ENCODE data around the gene TBC1D20. TPM values are rescaled to one million over a fixed set of nuclear protein-coding genes. Genes with fewer than 3 reads are reported as not detected.

The TBC1D20 gene
- total RNA-seq, 1 experiment from 2014 or later: 24.2 TPM

DNA sequence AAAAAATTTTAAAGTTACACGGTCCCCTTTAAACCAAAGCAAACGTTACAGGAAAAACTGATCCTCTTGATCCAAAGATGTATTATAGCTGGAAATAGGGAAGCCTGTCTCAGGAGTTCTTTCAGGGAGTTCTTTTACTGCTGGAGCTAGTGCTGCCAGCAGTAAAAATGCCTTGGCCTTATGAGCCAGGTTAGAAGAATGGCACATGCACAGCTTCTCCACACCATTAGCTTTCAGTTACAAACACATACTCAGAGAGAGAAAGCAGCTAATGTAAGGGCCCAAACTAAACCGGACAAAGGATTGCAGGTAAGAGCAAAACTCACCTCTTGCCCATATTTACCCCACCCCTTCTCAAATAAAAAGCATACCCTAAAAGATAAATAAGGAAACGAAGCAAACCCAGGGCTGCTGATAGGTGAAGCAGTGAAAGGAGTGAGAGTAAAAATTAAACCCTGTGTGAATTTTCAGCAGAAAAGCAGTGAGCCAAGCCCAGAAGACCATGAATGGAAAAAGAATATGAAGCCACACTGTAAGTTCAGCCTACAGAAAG is 19.0 kb downstream of the TBC1D20 start:
- DNase-seq (no peak), ATAC-seq (no peak)
- H3K36me3 ChIP-seq (ENCODE audit: low read depth, low read length): peaks cover 56% of the 10 kb centered on the region
- intact Hi-C loops (cut with micrococcal nuclease): no loop called here
- CTCF ChIA-PET: no interaction called here
- H3F3A ChIP-seq (ENCODE audit: low read length, unreplicated experiment): no peaks in the 10 kb centered on the region
- H3K9me2 ChIP-seq (replicated peaks; ENCODE audit: low read length): no peaks in the 10 kb centered on the region
- no peak for TF ChIP-seq CTCF (conservative IDR thresholded peaks at IDR 0.05; ENCODE audit: low read depth, low read length)
- no peak for TF ChIP-seq EZH2phosphoT487 (IDR thresholded peaks at IDR 0.05; ENCODE audit: borderline replicate concordance, low read length)
- no peak for TF ChIP-seq EZH2 (IDR thresholded peaks at IDR 0.05; ENCODE audit: low read length, unreplicated experiment)
- no peak overlapping the region for H3K4me3 ChIP-seq (ENCODE audit: low read length)
- no peak overlapping the region for H3K4me2 ChIP-seq (ENCODE audit: low read length)
- H3K9me3 ChIP-seq (ENCODE audit: low read length): no peaks in the 10 kb centered on the region
- POLR2A ChIA-PET (ENCODE audit: unreplicated experiment): interaction anchor here (0.6 kb wide), 1 partner anchor 17 kb away, joined by 3 read pairs; no protein-coding TSS in a partner anchor
- H3K27me3 ChIP-seq (ENCODE audit: low read length): no peaks in the 10 kb centered on the region
- BruUV-seq (replicated peaks): no TSS peak
- no peaks in the 10 kb centered on the region for H4K20me1 ChIP-seq (ENCODE audit: low read length)
- no peaks in the 10 kb centered on the region for H3K4me1 ChIP-seq (ENCODE audit: insufficient read depth, low read length)
- no peak overlapping the region for H3K9ac ChIP-seq (ENCODE audit: low read length)
- H2AFZ ChIP-seq (ENCODE audit: low read length): no peak overlapping the region
- no peak overlapping the region for H3K27ac ChIP-seq (ENCODE audit: low read length)
- H3K79me2 ChIP-seq (ENCODE audit: low read length): peaks cover 8% of the 10 kb centered on the region; the same call in 1 of the 2 replicates

- Histone ChIP-seq H3K27me3 (ENCODE audit: low read length) (no peaks in the 10 kb centered on the region), H3K9me3 (ENCODE audit: low read length) (no peaks in the 10 kb centered on the region), H3K9ac (ENCODE audit: low read length) (no peak overlapping the region), H3K27ac (ENCODE audit: low read length) (no peak overlapping the region), H3K4me2 (ENCODE audit: low read length) (no peak overlapping the region), H4K20me1 (ENCODE audit: low read length) (no peaks in the 10 kb centered on the region), H3K4me3 (ENCODE audit: low read length) (no peak overlapping the region), H3F3A (ENCODE audit: low read length, unreplicated experiment) (no peaks in the 10 kb centered on the region), H3K36me3 (ENCODE audit: low read depth, low read length) (peaks cover 68% of the 10 kb centered on the region), H3K79me2 (ENCODE audit: low read length) (no peaks in the 10 kb centered on the region), H3K4me1 (ENCODE audit: insufficient read depth, low read length) (no peaks in the 10 kb centered on the region), H2AFZ (ENCODE audit: low read length) (no peak overlapping the region), H3K9me2 (replicated peaks; ENCODE audit: low read length) (no peaks in the 10 kb centered on the region)
- ChIA-PET POLR2A (ENCODE audit: unreplicated experiment) (no interaction called here), CTCF (no interaction called here)
- TF ChIP-seq EZH2 (IDR thresholded peaks at IDR 0.05; ENCODE audit: low read length, unreplicated experiment): no peak
- no peak for TF ChIP-seq EZH2phosphoT487 (IDR thresholded peaks at IDR 0.05; ENCODE audit: borderline replicate concordance, low read length)
- no peak for TF ChIP-seq CTCF (conservative IDR thresholded peaks at IDR 0.05; ENCODE audit: low read depth, low read length)
- DNase-seq (no peak), ATAC-seq (no peak)
- BruUV-seq (replicated peaks): no TSS peak
- intact Hi-C loops (cut with micrococcal nuclease): no loop called here
Measured at GRCh38 chr20:440636-441035, 21.7 kb downstream of the TBC1D20 start.

- Histone ChIP-seq H3K4me1 (ENCODE audit: insufficient read depth, low read length) (no peaks in the 10 kb centered on the region), H3K36me3 (ENCODE audit: low read depth, low read length) (peaks cover 68% of the 10 kb centered on the region), H3K27me3 (ENCODE audit: low read length) (no peaks in the 10 kb centered on the region), H3K9me2 (replicated peaks; ENCODE audit: low read length) (no peaks in the 10 kb centered on the region), H3K9me3 (ENCODE audit: low read length) (no peaks in the 10 kb centered on the region), H3F3A (ENCODE audit: low read length, unreplicated experiment) (no peaks in the 10 kb centered on the region), H3K9ac (ENCODE audit: low read length) (no peak overlapping the region), H2AFZ (ENCODE audit: low read length) (no peak overlapping the region), H4K20me1 (ENCODE audit: low read length) (no peaks in the 10 kb centered on the region), H3K4me3 (ENCODE audit: low read length) (no peak overlapping the region), H3K27ac (ENCODE audit: low read length) (no peak overlapping the region), H3K79me2 (ENCODE audit: low read length) (no peaks in the 10 kb centered on the region), H3K4me2 (ENCODE audit: low read length) (no peak overlapping the region)
- BruUV-seq (replicated peaks): no TSS peak
- TF ChIP-seq EZH2 (IDR thresholded peaks at IDR 0.05; ENCODE audit: low read length, unreplicated experiment): no peak
- no peak for TF ChIP-seq CTCF (conservative IDR thresholded peaks at IDR 0.05; ENCODE audit: low read depth, low read length)
- no peak for TF ChIP-seq EZH2phosphoT487 (IDR thresholded peaks at IDR 0.05; ENCODE audit: borderline replicate concordance, low read length)
- no peak for DNase-seq
- intact Hi-C loops (cut with micrococcal nuclease): no loop called here
- ChIA-PET CTCF (no interaction called here), POLR2A (ENCODE audit: unreplicated experiment) (no interaction called here)
- ATAC-seq: no peak
Measured at GRCh38 chr20:440148-440547, 22.2 kb downstream of the TBC1D20 start.
